ENCODE data around the gene NTSR2.

The NTSR2 gene

GRCh38 chr2:11683476-11683875 lies 13.5 kb upstream of the NTSR2 start:
- no peak overlapping the region for H3K4me3 ChIP-seq (ENCODE audit: low read depth, low read length)
- TF ChIP-seq, protein P1, sequence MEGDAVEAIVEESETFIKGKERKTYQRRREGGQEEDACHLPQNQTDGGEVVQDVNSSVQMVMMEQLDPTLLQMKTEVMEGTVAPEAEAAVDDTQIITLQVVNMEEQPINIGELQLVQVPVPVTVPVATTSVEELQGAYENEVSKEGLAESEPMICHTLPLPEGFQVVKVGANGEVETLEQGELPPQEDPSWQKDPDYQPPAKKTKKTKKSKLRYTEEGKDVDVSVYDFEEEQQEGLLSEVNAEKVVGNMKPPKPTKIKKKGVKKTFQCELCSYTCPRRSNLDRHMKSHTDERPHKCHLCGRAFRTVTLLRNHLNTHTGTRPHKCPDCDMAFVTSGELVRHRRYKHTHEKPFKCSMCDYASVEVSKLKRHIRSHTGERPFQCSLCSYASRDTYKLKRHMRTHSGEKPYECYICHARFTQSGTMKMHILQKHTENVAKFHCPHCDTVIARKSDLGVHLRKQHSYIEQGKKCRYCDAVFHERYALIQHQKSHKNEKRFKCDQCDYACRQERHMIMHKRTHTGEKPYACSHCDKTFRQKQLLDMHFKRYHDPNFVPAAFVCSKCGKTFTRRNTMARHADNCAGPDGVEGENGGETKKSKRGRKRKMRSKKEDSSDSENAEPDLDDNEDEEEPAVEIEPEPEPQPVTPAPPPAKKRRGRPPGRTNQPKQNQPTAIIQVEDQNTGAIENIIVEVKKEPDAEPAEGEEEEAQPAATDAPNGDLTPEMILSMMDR (IDR thresholded peaks at IDR 0.05; ENCODE audit: low read depth, low read length): no peak

DNA sequence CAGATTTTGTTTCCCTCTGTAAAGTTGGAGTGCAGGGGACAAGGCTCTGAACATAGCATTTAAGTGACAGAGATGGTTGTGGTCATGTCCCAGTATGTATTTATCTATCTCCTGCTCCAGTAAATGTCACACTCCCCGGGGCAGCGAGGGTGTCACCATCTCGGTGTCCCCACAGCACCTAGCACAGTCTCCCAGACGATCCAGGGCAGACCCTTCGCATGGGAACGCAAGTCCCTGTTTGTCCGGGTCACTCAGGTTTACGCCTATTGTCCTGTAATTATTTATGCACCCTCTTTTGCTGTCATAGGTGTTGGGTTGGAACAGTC lies 12.6 kb upstream of the NTSR2 start:
- TF ChIP-seq, protein P1 (IDR thresholded peaks at IDR 0.05; ENCODE audit: low read depth, low read length): no peak

DNA sequence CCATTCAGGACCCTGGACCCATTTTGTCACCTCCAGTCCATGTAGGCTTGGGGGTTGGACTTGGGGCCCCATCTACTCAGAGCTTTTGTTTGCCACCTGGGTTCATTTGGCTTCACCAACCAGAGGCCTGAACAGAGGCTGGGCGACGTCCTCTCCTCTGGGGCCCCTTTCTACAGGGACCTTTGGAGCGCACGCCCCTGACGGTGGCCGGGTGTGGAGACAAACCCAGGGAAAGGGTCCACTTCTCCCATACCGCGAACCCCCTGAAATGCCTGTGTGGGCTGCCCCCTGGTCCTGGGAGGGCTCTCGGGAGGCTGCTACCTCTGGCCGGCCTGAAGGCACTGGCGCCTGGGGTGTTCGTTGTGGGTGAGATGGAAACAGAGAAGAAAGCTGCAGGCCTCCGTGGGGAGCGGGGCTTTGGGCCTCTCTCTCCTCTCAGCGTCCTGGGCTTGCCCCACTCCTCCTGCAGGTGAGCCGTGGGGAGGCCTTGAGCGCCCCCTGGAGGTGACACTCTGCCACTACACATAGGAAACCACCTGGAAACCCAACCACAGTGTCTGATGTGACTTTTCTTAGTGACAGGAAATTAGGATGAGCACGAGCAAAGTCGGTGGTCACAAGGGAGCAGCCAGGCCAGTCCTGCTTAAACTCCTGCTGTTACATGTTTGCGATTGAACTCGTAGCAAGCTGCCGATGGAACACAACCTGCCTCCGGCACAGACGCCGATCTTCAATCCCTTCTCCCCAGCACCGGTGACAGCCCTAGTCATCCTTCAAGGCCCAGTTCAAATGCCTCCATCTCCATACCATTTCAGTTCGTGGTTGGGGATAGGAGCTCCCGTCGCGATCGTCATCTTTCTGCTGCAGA lies 12.0 kb upstream of the NTSR2 start:
- TF ChIP-seq, protein P1 (IDR thresholded peaks at IDR 0.05; ENCODE audit: low read depth, low read length): peak; percentile 94
- H3K4me3 ChIP-seq (ENCODE audit: low read depth, low read length): no peak overlapping the region

More for the DNA sequence above, 12.6 kb upstream of the NTSR2 start:
- H3K4me3 ChIP-seq (ENCODE audit: low read depth, low read length): no peak overlapping the region

GRCh38 chr2:11680901-11681721 lies 11.1 kb upstream of the NTSR2 start:
- H3K4me3 ChIP-seq (ENCODE audit: low read depth, low read length): no peak overlapping the region
- TF ChIP-seq, protein P1 (IDR thresholded peaks at IDR 0.05; ENCODE audit: low read depth, low read length): no peak

GRCh38 chr2:11680182-11680900 lies 10.3 kb upstream of the NTSR2 start:
- H3K4me3 ChIP-seq (ENCODE audit: low read depth, low read length): no peak overlapping the region
- TF ChIP-seq, protein P1 (IDR thresholded peaks at IDR 0.05; ENCODE audit: low read depth, low read length): no peak

GRCh38 chr2:11679486-11680181 lies 9.6 kb upstream of the NTSR2 start:
- no peak overlapping the region for H3K4me3 ChIP-seq (ENCODE audit: low read depth, low read length)
- TF ChIP-seq, protein P1 (IDR thresholded peaks at IDR 0.05; ENCODE audit: low read depth, low read length): no peak

All from WI38 (cell line).